ENCODE data around the gene CDH11. TPM values are rescaled to one million over a fixed set of nuclear protein-coding genes. Genes with fewer than 3 reads are reported as not detected.

CDH11 gene
- total RNA-seq, 1 experiment from 2014 or later, result 0.64 TPM

- no peak overlapping the region for H3K27ac ChIP-seq (ENCODE audit: low read length)
- ATAC-seq (no peak), DNase-seq (ENCODE audit: low read depth, low spot score) (no peak)
- in situ Hi-C loops (cut with HindIII; ENCODE audit: low pct_unique_long_range_greater_than_20kb, low sequenced_read_pairs), result no loop called here
- H3K36me3 ChIP-seq (ENCODE audit: control insufficient read depth, insufficient read depth, low read length), result no peaks in the 10 kb centered on the region
- H3K4me3 ChIP-seq (ENCODE audit: low read depth in 2 of 2, low read length in 2 of 2), result no peak overlapping the region
- no peaks in the 10 kb centered on the region for H3K27me3 ChIP-seq (ENCODE audit: control insufficient read depth, insufficient read depth, low read length)
- H3K9me3 ChIP-seq (ENCODE audit: control insufficient read depth, insufficient read depth, low read depth, low read length), result no peaks in the 10 kb centered on the region
- TF ChIP-seq, protein P1, sequence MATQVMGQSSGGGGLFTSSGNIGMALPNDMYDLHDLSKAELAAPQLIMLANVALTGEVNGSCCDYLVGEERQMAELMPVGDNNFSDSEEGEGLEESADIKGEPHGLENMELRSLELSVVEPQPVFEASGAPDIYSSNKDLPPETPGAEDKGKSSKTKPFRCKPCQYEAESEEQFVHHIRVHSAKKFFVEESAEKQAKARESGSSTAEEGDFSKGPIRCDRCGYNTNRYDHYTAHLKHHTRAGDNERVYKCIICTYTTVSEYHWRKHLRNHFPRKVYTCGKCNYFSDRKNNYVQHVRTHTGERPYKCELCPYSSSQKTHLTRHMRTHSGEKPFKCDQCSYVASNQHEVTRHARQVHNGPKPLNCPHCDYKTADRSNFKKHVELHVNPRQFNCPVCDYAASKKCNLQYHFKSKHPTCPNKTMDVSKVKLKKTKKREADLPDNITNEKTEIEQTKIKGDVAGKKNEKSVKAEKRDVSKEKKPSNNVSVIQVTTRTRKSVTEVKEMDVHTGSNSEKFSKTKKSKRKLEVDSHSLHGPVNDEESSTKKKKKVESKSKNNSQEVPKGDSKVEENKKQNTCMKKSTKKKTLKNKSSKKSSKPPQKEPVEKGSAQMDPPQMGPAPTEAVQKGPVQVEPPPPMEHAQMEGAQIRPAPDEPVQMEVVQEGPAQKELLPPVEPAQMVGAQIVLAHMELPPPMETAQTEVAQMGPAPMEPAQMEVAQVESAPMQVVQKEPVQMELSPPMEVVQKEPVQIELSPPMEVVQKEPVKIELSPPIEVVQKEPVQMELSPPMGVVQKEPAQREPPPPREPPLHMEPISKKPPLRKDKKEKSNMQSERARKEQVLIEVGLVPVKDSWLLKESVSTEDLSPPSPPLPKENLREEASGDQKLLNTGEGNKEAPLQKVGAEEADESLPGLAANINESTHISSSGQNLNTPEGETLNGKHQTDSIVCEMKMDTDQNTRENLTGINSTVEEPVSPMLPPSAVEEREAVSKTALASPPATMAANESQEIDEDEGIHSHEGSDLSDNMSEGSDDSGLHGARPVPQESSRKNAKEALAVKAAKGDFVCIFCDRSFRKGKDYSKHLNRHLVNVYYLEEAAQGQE (IDR thresholded peaks at IDR 0.05; ENCODE audit: insufficient read depth in 1 of 2, low read depth in 2 of 2, low read length in 1 of 2), result no peak
- TF ChIP-seq POLR2AphosphoS5 (IDR thresholded peaks at IDR 0.05; ENCODE audit: low read depth, low read length), result no peak
- TF ChIP-seq TCF7L2 (IDR thresholded peaks at IDR 0.05; ENCODE audit: low read depth, low read length), result no peak
- TF ChIP-seq SIN3A (IDR thresholded peaks at IDR 0.05; ENCODE audit: borderline replicate concordance, insufficient read depth, low read depth, low read length), result no peak
- no peak for TF ChIP-seq CTCF (IDR thresholded peaks at IDR 0.05)
- intact Hi-C loops (cut with micrococcal nuclease; ENCODE audit: unreplicated experiment), result no loop called here
- ChIA-PET CTCF (no interaction called here), POLR2A (no interaction called here)
- H3K4me1 ChIP-seq (ENCODE audit: control insufficient read depth, insufficient read depth, low read length), result no peaks in the 10 kb centered on the region
- no TSS peak for BruUV-seq (replicated peaks)
These were observed 188.0 kb downstream of the CDH11 start for GRCh38 chr16:64933885-64934284.

DNA sequence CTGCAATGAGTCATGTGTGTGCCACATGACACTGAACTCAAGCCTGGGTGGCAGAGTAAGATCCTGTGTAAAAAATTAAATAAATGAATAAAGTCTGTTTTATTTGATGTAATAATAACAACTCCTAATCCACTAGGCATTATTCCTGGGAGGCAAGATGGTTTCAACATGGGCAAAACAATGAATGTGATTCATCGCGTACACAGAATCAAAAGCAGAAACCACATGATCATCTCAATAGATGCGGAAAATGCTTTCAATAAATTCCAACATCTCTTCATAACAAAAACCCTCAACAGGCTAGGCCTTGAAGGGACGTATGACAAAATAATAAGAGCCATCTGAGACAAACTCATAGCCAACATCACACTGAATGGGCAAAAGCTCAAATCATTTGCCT, 195.4 kb downstream of the CDH11 start:
- no peak for TF ChIP-seq POLR2AphosphoS5 (IDR thresholded peaks at IDR 0.05; ENCODE audit: low read depth, low read length)
- no peak for TF ChIP-seq CTCF (IDR thresholded peaks at IDR 0.05)
- TF ChIP-seq TCF7L2 (IDR thresholded peaks at IDR 0.05; ENCODE audit: low read depth, low read length), result no peak
- TF ChIP-seq, protein P1 (IDR thresholded peaks at IDR 0.05; ENCODE audit: insufficient read depth in 1 of 2, low read depth in 2 of 2, low read length in 1 of 2), result no peak
- no peak for TF ChIP-seq SIN3A (IDR thresholded peaks at IDR 0.05; ENCODE audit: borderline replicate concordance, insufficient read depth, low read depth, low read length)
- no peak overlapping the region for H3K27ac ChIP-seq (ENCODE audit: low read length)
- in situ Hi-C loops (cut with HindIII; ENCODE audit: low pct_unique_long_range_greater_than_20kb, low sequenced_read_pairs), result no loop called here
- intact Hi-C loops (cut with micrococcal nuclease; ENCODE audit: unreplicated experiment), result no loop called here
- H3K4me3 ChIP-seq (ENCODE audit: low read depth in 2 of 2, low read length in 2 of 2), result no peak overlapping the region
- DNase-seq (ENCODE audit: low read depth, low spot score) (no peak), ATAC-seq (no peak)
- H3K36me3 ChIP-seq (ENCODE audit: control insufficient read depth, insufficient read depth, low read length), result no peaks in the 10 kb centered on the region
- H3K9me3 ChIP-seq (ENCODE audit: control insufficient read depth, insufficient read depth, low read depth, low read length), result no peaks in the 10 kb centered on the region
- no peaks in the 10 kb centered on the region for H3K27me3 ChIP-seq (ENCODE audit: control insufficient read depth, insufficient read depth, low read length)
- BruUV-seq (replicated peaks), result no TSS peak
- POLR2A ChIA-PET, result no interaction called here
- no peaks in the 10 kb centered on the region for H3K4me1 ChIP-seq (ENCODE audit: control insufficient read depth, insufficient read depth, low read length)
- CTCF ChIA-PET, result no interaction called here
